Liver (tissue), 9 donors: ENCODE results near the gene MTARC2. TPM values are rescaled to one million over a fixed set of nuclear protein-coding genes. Genes with fewer than 3 reads are reported as not detected.

Experiments
- DNase-seq: peaks from one replicate; pipeline ENCODE4 v3.0.0-alpha.2; 2017; ENCODE audit warnings: low spot score
- H3K27ac ChIP-seq, 2 donors: one replicate each; pipeline ENCODE4 v1.7.0; 2013; ENCODE audit warnings: inconsistent platforms in 2 of 2, low read length in 2 of 2, control low read depth in 1 of 2, low read depth in 1 of 2, mild to moderate bottlenecking in 1 of 2
- H3K27me3 ChIP-seq, 4 donors: one replicate each; pipeline versions ENCODE4 v1.6.1 to v1.7.0; 2013; ENCODE audit warnings: low read length in 3 of 4, inconsistent platforms in 1 of 4, mild to moderate bottlenecking in 1 of 4, moderate library complexity in 1 of 4; ENCODE audit not compliant: control insufficient read depth in 4 of 4, insufficient read depth in 4 of 4
- H3K36me3 ChIP-seq, 4 donors: one replicate each; pipeline versions ENCODE4 v1.6.1 to v1.7.0; 2013; ENCODE audit warnings: low read length in 3 of 4, mild to moderate bottlenecking in 3 of 4, low read depth in 1 of 4, moderate library complexity in 1 of 4; ENCODE audit not compliant: control insufficient read depth in 4 of 4, insufficient read depth in 3 of 4
- H3K4me1 ChIP-seq, 4 donors: one replicate each; pipeline versions ENCODE4 v1.6.1 to v1.7.0; 2013; ENCODE audit warnings: low read length in 3 of 4, mild to moderate bottlenecking in 3 of 4, moderate library complexity in 1 of 4; ENCODE audit not compliant: control insufficient read depth in 4 of 4, insufficient read depth in 4 of 4
- H3K4me3 ChIP-seq, 3 donors: one replicate each; pipeline versions ENCODE4 v1.6.1 to v1.7.0; 2013; ENCODE audit warnings: low read length in 3 of 3, control low read depth in 1 of 3, low read depth in 1 of 3, mild to moderate bottlenecking in 1 of 3
- H3K9ac ChIP-seq, 2 donors: one replicate each; pipeline ENCODE4 v1.7.0; 2013; ENCODE audit warnings: low read length in 2 of 2, mild to moderate bottlenecking in 2 of 2, moderate library complexity in 2 of 2, control low read depth in 1 of 2, low read depth in 1 of 2
- H3K9me3 ChIP-seq, 4 donors: one replicate each; pipeline versions ENCODE4 v1.6.1 to v1.7.0; 2013; ENCODE audit warnings: low read length in 3 of 4; ENCODE audit not compliant: control insufficient read depth in 4 of 4
- ATF3 ChIP-seq: IDR thresholded peaks from 2 replicates; pipeline ENCODE4 v1.6.1; 2016; ENCODE audit warnings: antibody characterized with exemption
- CTCF ChIP-seq: fragments of 150-350 bp; IDR thresholded peaks from 2 replicates; pipeline ENCODE4 v1.5.1; 2017; ENCODE audit warnings: improper control_type of control experiment, low read depth, low read length; ENCODE audit not compliant: missing input control
- FOXA1 ChIP-seq: IDR thresholded peaks from 2 replicates; pipeline ENCODE4 v1.6.1; 2016; ENCODE audit warnings: antibody characterized with exemption
- FOXA2 ChIP-seq: IDR thresholded peaks from 2 replicates; pipeline ENCODE4 v1.6.1; 2016; ENCODE audit warnings: antibody characterized with exemption
- GABPA ChIP-seq, 2 donors: IDR thresholded peaks in 1 of 2; conservative IDR thresholded peaks in 1 of 2; 2 replicates each; pipeline ENCODE4 v1.6.1; 2016; ENCODE audit warnings: antibody characterized with exemption in 2 of 2, mild to moderate bottlenecking in 1 of 2, moderate library complexity in 1 of 2
- HNF4A ChIP-seq, 2 donors: conservative IDR thresholded peaks; 2 replicates each; pipeline ENCODE4 v1.6.1; 2016; ENCODE audit warnings: antibody characterized with exemption in 2 of 2, mild to moderate bottlenecking in 2 of 2
- HNF4G ChIP-seq: IDR thresholded peaks from 2 replicates; pipeline ENCODE4 v1.6.1; 2016; ENCODE audit warnings: antibody characterized with exemption
- JUND ChIP-seq, 2 donors: IDR thresholded peaks; 2 replicates each; pipeline ENCODE4 v1.6.1; 2016; ENCODE audit warnings: antibody characterized with exemption in 2 of 2
- MAX ChIP-seq: IDR thresholded peaks from 2 replicates; pipeline ENCODE4 v1.6.1; 2016; ENCODE audit warnings: antibody characterized with exemption
- NR2F2 ChIP-seq: IDR thresholded peaks from 2 replicates; pipeline ENCODE4 v1.6.1; 2016; ENCODE audit warnings: antibody characterized with exemption
- RAD21 ChIP-seq, 2 donors: IDR thresholded peaks; 2 replicates each; pipeline ENCODE4 v1.6.1; 2016; ENCODE audit warnings: antibody characterized with exemption in 2 of 2, mild to moderate bottlenecking in 2 of 2
- REST ChIP-seq: IDR thresholded peaks from 2 replicates; pipeline ENCODE4 v1.6.1; 2016; ENCODE audit warnings: antibody characterized with exemption, mild to moderate bottlenecking
- RXRA ChIP-seq, 2 donors: IDR thresholded peaks; 2 replicates each; pipeline ENCODE4 v1.6.1; 2017 to 2018; ENCODE audit warnings: antibody characterized with exemption in 2 of 2, mild to moderate bottlenecking in 1 of 2
- SP1 ChIP-seq: IDR thresholded peaks from 2 replicates; pipeline ENCODE4 v1.6.1; 2018; ENCODE audit warnings: antibody characterized with exemption, mild to moderate bottlenecking
- YY1 ChIP-seq: IDR thresholded peaks from 2 replicates; pipeline ENCODE4 v1.6.1; 2016; ENCODE audit warnings: antibody characterized with exemption, mild to moderate bottlenecking
- ZBTB33 ChIP-seq: IDR thresholded peaks from 2 replicates; pipeline ENCODE4 v1.6.1; 2016; ENCODE audit warnings: antibody characterized with exemption
- WGBS: extraction: QIAGEN DNeasy Blood & Tissue Kit; methylation state at CpG from one replicate; pipeline ENCODE4 v1.1.7; 2013; 5-methylcytosine and 5-hydroxymethylcytosine counted together
- polyA plus RNA-seq, 2 donors: library from polyadenylated mRNA; stranded (reverse) in 1 of 2; unstranded in 1 of 2; fragments of 200-250 nt in 1 of 2; fragments of >200 nt in 1 of 2; fragmentation: Nextera tagmentation in 1 of 2; extraction: Ambion mirVana in 1 of 2; gene quantifications; one replicate each; pipeline versions ENCODE4 v1.2.1 to v1.2.3, GENCODE V29; 2013 to 2015
- total RNA-seq, 2 donors: library from RNA; depleted of rRNA; stranded (reverse); fragments of >200 nt; gene quantifications; one replicate each; pipeline ENCODE4 v1.2.3, GENCODE V29; 2014
- donor health status: healthy.
- donor health status: healthy.
- donor health status: healthy.
- donor health status: healthy.
- donor health status: healthy.

Gene MTARC2
- total and polyA plus RNA-seq, 4 donors: 24.9 to 96.1 (median 71.4) TPM

- no peak for TF ChIP-seq HNF4G
- TF ChIP-seq ZBTB33: no peak
- TF ChIP-seq JUND (IDR thresholded peaks at IDR 0.05): no peak
- no peak for TF ChIP-seq ATF3
- no peak for TF ChIP-seq MAX
- no peak for TF ChIP-seq REST
- TF ChIP-seq RXRA (IDR thresholded peaks at IDR 0.05): no peak
- no peak for TF ChIP-seq FOXA1
- TF ChIP-seq HNF4A (conservative IDR thresholded peaks at IDR 0.05): no peak
- no peak for TF ChIP-seq CTCF
- TF ChIP-seq SP1: no peak
- TF ChIP-seq FOXA2: no peak
- TF ChIP-seq YY1: no peak
- no peak for TF ChIP-seq GABPA (IDR thresholded peaks at IDR 0.05 in 1 of 2, conservative IDR thresholded peaks at IDR 0.05 in 1 of 2)
- 41% methylated on average over 6 of the region's 6 CpGs for WGBS
These were observed 64.2 kb downstream of the MTARC2 start for GRCh38 chr1:220812308-220812707.

GRCh38 chr1:220813013-220813412, 64.9 kb downstream of the MTARC2 start:
- peaks cover 2 to 8% (median 4%) of the 10 kb centered on the region in 4 donors for H3K36me3 ChIP-seq
- no peaks in the 10 kb centered on the region for H3K27me3 ChIP-seq
- no peak for DNase-seq
- no peak for TF ChIP-seq ATF3
- TF ChIP-seq NR2F2: no peak
- no peak for TF ChIP-seq JUND (IDR thresholded peaks at IDR 0.05)
- no peak for TF ChIP-seq RAD21 (IDR thresholded peaks at IDR 0.05)
- TF ChIP-seq FOXA1: no peak
- TF ChIP-seq HNF4A (conservative IDR thresholded peaks at IDR 0.05): no peak
- no peak for TF ChIP-seq REST
- H3K4me1 ChIP-seq: peaks cover 0 to 25% (median 16%) of the 10 kb centered on the region in 4 donors
- H3K9me3 ChIP-seq: no peaks in the 10 kb centered on the region
- no peak overlapping the region for H3K27ac ChIP-seq
- no peak overlapping the region for H3K9ac ChIP-seq
- 92% methylated on average over 12 of the region's 12 CpGs for WGBS
- no peak overlapping the region for H3K4me3 ChIP-seq

More at GRCh38 chr1:220812308-220812707, 64.2 kb downstream of the MTARC2 start:
- Histone ChIP-seq H3K9ac (no peak overlapping the region), H3K4me3 (no peak overlapping the region), H3K27ac (no peak overlapping the region), H3K4me1 (peaks cover 0 to 25% (median 16%) of the 10 kb centered on the region in 4 donors), H3K36me3 (peaks cover 2 to 8% (median 4%) of the 10 kb centered on the region in 4 donors), H3K27me3 (no peaks in the 10 kb centered on the region), H3K9me3 (no peaks in the 10 kb centered on the region)
- DNase-seq: no peak
